GM10248 (cell line): ENCODE data around the gene DEPP1.

Experiments
- CTCF ChIA-PET: fragments of 300-600 bp; sonication (Branson Sonifier 250); formaldehyde crosslinking; extraction: SDS; loops from one replicate; lab custom pipeline; 2021; ENCODE audit warnings: antibody characterized with exemption; lab: Yijun Ruan, JAX
- POLR2A ChIA-PET: fragments of 350-650 bp; sonication (Branson Sonifier 250); formaldehyde crosslinking; extraction: SDS; loops from one replicate; lab custom pipeline; 2020; ENCODE audit warnings: antibody characterized with exemption; lab: Yijun Ruan, JAX
- DNase-seq: peaks from one replicate; pipeline ENCODE4 v3.0.0; 2012; ENCODE audit errors: extremely low spot score
- TF ChIP-seq, protein P1 (sequence below): IDR thresholded peaks from 2 replicates; pipeline ENCODE4 v1.5.1; 2012; ENCODE audit warnings: mild to moderate bottlenecking, low read depth; ENCODE audit errors: extremely low read depth, missing control alignments, control extremely low read depth

DEPP1 gene

GRCh38 chr10:44993922-44994751 is 15.5 kb upstream of the DEPP1 start:
- TF ChIP-seq, protein P1, sequence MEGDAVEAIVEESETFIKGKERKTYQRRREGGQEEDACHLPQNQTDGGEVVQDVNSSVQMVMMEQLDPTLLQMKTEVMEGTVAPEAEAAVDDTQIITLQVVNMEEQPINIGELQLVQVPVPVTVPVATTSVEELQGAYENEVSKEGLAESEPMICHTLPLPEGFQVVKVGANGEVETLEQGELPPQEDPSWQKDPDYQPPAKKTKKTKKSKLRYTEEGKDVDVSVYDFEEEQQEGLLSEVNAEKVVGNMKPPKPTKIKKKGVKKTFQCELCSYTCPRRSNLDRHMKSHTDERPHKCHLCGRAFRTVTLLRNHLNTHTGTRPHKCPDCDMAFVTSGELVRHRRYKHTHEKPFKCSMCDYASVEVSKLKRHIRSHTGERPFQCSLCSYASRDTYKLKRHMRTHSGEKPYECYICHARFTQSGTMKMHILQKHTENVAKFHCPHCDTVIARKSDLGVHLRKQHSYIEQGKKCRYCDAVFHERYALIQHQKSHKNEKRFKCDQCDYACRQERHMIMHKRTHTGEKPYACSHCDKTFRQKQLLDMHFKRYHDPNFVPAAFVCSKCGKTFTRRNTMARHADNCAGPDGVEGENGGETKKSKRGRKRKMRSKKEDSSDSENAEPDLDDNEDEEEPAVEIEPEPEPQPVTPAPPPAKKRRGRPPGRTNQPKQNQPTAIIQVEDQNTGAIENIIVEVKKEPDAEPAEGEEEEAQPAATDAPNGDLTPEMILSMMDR: no peak
- ChIA-PET POLR2A (interaction anchor here (3.4 kb wide), 1 partner anchor 16 kb away, joined by 13 read pairs; the partner anchor contains the start of gene DEPP1), CTCF (interaction anchor here (1.0 to 4.8 kb wide), 4 partner anchors 14 to 61 kb away, joined by 3 to 18 read pairs (median 6); no protein-coding TSS in a partner anchor)
- no peak for DNase-seq

DNA sequence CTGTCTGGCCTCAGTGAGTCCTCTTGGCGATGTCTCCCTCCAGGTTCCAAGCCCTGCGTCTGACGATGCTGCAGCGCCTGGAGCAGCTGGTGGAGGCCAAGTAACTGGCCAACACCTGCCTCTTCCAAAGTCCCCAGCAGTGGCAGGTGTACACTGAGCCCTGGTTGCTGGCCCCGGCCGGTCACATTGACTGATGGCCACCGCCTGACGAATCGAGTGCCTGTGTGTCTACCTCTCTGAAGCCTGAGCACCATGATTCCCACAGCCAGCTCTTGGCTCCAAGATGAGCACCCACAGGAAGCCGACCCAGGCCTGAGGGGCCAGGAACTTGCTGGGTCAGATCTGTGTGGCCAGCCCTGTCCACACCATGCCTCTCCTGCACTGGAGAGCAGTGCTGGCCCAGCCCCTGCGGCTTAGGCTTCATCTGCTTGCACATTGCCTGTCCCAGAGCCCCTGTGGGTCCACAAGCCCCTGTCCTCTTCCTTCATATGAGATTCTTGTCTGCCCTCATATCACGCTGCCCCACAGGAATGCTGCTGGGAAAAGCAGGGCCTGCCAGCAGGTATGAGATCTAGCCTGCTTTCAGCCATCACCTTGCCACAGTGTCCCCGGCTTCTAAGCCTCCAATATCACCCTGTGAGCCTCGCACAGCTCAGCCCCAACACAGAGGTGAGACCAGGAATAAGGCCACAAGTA is 14.8 kb upstream of the DEPP1 start:
- ChIA-PET CTCF (interaction anchor here (1.4 to 4.8 kb wide), 3 partner anchors 15 to 60 kb away, joined by 3 to 18 read pairs (median 10); no protein-coding TSS in a partner anchor), POLR2A (interaction anchor here (3.4 kb wide), 1 partner anchor 15 kb away, joined by 13 read pairs; the partner anchor contains the start of gene DEPP1)
- TF ChIP-seq, protein P1: no peak
- no peak for DNase-seq

GRCh38 chr10:44992732-44993225 is 14.2 kb upstream of the DEPP1 start:
- ChIA-PET CTCF (interaction anchor here (0.8 to 4.8 kb wide), 5 partner anchors 11 to 60 kb away, joined by 3 to 18 read pairs (median 4); no protein-coding TSS in a partner anchor), POLR2A (no interaction called here)
- no peak for DNase-seq
- TF ChIP-seq, protein P1: no peak

GRCh38 chr10:44992070-44992731 is 13.6 kb upstream of the DEPP1 start:
- DNase-seq: no peak
- CTCF ChIA-PET: interaction anchor here (0.8 to 4.8 kb wide), 5 partner anchors 11 to 59 kb away, joined by 3 to 18 read pairs (median 4); no protein-coding TSS in a partner anchor
- TF ChIP-seq, protein P1: no peak
- POLR2A ChIA-PET: no interaction called here

- CTCF ChIA-PET: interaction anchor here (1.0 to 3.4 kb wide), 4 partner anchors 10 to 59 kb away, joined by 4 to 10 read pairs (median 7); no protein-coding TSS in a partner anchor
- DNase-seq: no peak
- TF ChIP-seq, protein P1: no peak
- POLR2A ChIA-PET: no interaction called here
Measured at GRCh38 chr10:44991571-44991970, 13.0 kb upstream of the DEPP1 start.
